Body of pancreas (tissue), 4 donors: ENCODE measurements around the gene POU2AF2. TPM values are rescaled to one million over a fixed set of nuclear protein-coding genes. Genes with fewer than 3 reads are reported as not detected.

Experiments
- ATAC-seq: fragments of 150-250 bp; one replicate; pipeline ENCODE4 v1.9.1; 2016
- DNase-seq, 4 donors: peaks; one replicate each; pipeline ENCODE4 v3.0.0-alpha.2; 2019
- H3K27ac ChIP-seq, 4 donors: fragments of 200-600 bp; sonication (generic); 1 replicate in 3 of 4; 2 replicates in 1 of 4; pipeline versions ENCODE4 v1.5.1 to v1.6.1; 2016 to 2019; ENCODE audit warnings: mild to moderate bottlenecking in 1 of 4, mixed read lengths in 1 of 4, moderate library complexity in 1 of 4
- H3K27me3 ChIP-seq, 2 donors: fragments of 200-600 bp; sonication (generic); one replicate each; pipeline ENCODE4 v1.6.0; 2016; ENCODE audit warnings: mild to moderate bottlenecking in 1 of 2
- H3K36me3 ChIP-seq, 2 donors: fragments of 200-600 bp; sonication (generic); replicated peaks in 1 of 2; 2 replicates each; pipeline ENCODE4 v1.5.1; 2016; ENCODE audit warnings: low read depth in 2 of 2; ENCODE audit not compliant: insufficient read depth in 1 of 2
- H3K4me1 ChIP-seq: fragments of 200-600 bp; sonication (generic); one replicate; pipeline ENCODE4 v1.6.0; 2016
- H3K4me3 ChIP-seq, 2 donors: fragments of 200-600 bp; sonication (generic); 1 replicate in 1 of 2; 2 replicates in 1 of 2; pipeline ENCODE4 v1.5.1; 2016 to 2019
- H3K9me3 ChIP-seq, 3 donors: fragments of 200-600 bp; sonication (generic); 1 replicate in 2 of 3; 2 replicates in 1 of 3; pipeline ENCODE4 v1.5.1; 2016
- POLR2A ChIP-seq, 3 donors: fragments of 450-650 bp; IDR thresholded peaks; one replicate each; pipeline ENCODE4 v1.6.1; 2016; ENCODE audit warnings: antibody characterized with exemption in 3 of 3, mild to moderate bottlenecking in 2 of 3
- WGBS, 2 donors: methylation state at CpG; one replicate each; pipeline ENCODE4 v1.1.5; 2017; 5-methylcytosine and 5-hydroxymethylcytosine counted together
- intact Hi-C: fragments of 100-400 bp; cut with DNase I; formaldehyde crosslinking; loops from one replicate; pipeline ENCODE4 v1.15.1; 2023
- total RNA-seq, 2 donors: library from RNA; depleted of rRNA; stranded (reverse); fragments of >200 nt; gene quantifications; one replicate each; pipeline ENCODE4 v1.1.0, GENCODE V29; 2016
- TF ChIP-seq, protein P1 (sequence below), 7 experiments: fragments of 450-650 bp in 4 of 7; fragments of 200-600 bp in 3 of 7; sonication (generic) in 3 of 7; IDR thresholded peaks; one replicate each; pipeline ENCODE4 v1.5.1; 2016 to 2019; ENCODE audit warnings: antibody characterized with exemption in 7 of 7

Gene POU2AF2
- total RNA-seq, 2 donors from 2014 or later: not detected

DNA sequence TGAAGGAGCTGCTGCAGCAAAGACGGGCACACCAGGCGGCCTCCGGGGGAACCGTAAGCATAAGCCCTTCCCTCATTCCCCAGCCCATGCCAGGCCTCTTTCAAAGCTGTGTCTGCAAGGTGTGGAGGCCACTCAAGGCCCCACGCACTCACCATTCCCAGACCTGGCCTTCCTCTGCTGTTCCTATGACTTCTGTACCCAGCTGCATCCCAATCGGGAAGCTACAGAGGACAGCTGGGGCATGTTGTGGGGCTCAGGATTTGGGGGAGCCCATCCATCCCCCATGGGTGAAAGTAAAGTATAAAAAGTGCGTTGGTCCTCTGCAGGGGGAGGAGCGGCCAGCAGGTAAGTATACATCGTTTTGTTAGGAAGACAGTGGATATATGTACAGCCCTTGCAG, 55.0 kb downstream of the POU2AF2 start:
- Histone ChIP-seq H3K4me3 (no peak overlapping the region), H3K9me3 (no peaks in the 10 kb centered on the region), H3K27ac (peak overlapping the region in 2 of 4 donors; percentile 89 to 93), H3K27me3 (no peaks in the 10 kb centered on the region), H3K36me3 (no peaks in the 10 kb centered on the region), H3K4me1 (peaks cover 50% of the 10 kb centered on the region)
- no peak for ATAC-seq
- no peak for TF ChIP-seq POLR2A (IDR thresholded peaks at IDR 0.05)
- TF ChIP-seq, protein P1, sequence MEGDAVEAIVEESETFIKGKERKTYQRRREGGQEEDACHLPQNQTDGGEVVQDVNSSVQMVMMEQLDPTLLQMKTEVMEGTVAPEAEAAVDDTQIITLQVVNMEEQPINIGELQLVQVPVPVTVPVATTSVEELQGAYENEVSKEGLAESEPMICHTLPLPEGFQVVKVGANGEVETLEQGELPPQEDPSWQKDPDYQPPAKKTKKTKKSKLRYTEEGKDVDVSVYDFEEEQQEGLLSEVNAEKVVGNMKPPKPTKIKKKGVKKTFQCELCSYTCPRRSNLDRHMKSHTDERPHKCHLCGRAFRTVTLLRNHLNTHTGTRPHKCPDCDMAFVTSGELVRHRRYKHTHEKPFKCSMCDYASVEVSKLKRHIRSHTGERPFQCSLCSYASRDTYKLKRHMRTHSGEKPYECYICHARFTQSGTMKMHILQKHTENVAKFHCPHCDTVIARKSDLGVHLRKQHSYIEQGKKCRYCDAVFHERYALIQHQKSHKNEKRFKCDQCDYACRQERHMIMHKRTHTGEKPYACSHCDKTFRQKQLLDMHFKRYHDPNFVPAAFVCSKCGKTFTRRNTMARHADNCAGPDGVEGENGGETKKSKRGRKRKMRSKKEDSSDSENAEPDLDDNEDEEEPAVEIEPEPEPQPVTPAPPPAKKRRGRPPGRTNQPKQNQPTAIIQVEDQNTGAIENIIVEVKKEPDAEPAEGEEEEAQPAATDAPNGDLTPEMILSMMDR (IDR thresholded peaks at IDR 0.05): no peak
- intact Hi-C loops: no loop called here
- 86 to 94% methylated on average over 9 of the region's 9 CpGs for WGBS, 2 donors
- DNase-seq: no peak

GRCh38 chr11:111301004-111301841, 55.7 kb downstream of the POU2AF2 start:
- DNase-seq (peak in 1 of 4 donors; percentile 31), ATAC-seq (no peak)
- Histone ChIP-seq H3K27ac (peak overlapping the region in 2 of 4 donors; percentile 14 to 93), H3K4me3 (no peak overlapping the region), H3K27me3 (no peaks in the 10 kb centered on the region), H3K4me1 (peaks cover 50% of the 10 kb centered on the region), H3K36me3 (no peaks in the 10 kb centered on the region), H3K9me3 (no peaks in the 10 kb centered on the region)
- 62 to 66% methylated on average over 5 of the region's 5 CpGs for WGBS, 2 donors
- intact Hi-C loops: no loop called here
- TF ChIP-seq, protein P1 (IDR thresholded peaks at IDR 0.05): no peak
- TF ChIP-seq POLR2A (IDR thresholded peaks at IDR 0.05): no peak

DNA sequence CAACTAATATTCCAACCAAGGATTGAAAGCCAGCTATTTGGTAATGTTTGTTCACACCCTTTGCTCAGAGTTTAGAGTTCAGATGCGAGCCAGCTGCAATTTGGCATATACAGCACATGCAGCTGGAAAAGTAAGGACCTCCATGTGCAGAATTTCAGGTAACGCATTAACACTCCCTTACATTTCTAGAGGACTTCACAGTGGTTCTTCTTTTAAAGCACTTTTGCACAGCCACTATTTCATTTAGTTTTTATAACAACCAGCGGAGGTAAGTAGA, 56.3 kb downstream of the POU2AF2 start:
- no peak overlapping the region for H3K4me3 ChIP-seq
- H3K4me1 ChIP-seq: peaks cover 50% of the 10 kb centered on the region
- 61 to 74% methylated on average over 3 of the region's 3 CpGs for WGBS, 2 donors
- TF ChIP-seq, protein P1 (IDR thresholded peaks at IDR 0.05): no peak
- peak overlapping the region in 1 of 4 donors; percentile 93 for H3K27ac ChIP-seq
- no peaks in the 10 kb centered on the region for H3K36me3 ChIP-seq
- ATAC-seq (no peak), DNase-seq (no peak)
- no peaks in the 10 kb centered on the region for H3K9me3 ChIP-seq
- H3K27me3 ChIP-seq: no peaks in the 10 kb centered on the region
- intact Hi-C loops: no loop called here

- peak in 2 of 4 donors; percentile 40 to 46 for DNase-seq
- Histone ChIP-seq H3K27me3 (no peaks in the 10 kb centered on the region), H3K27ac (peak overlapping the region; percentile 50 to 93 (median 74)), H3K4me3 (no peak overlapping the region), H3K9me3 (no peaks in the 10 kb centered on the region), H3K4me1 (peaks cover 51% of the 10 kb centered on the region), H3K36me3 (no peaks in the 10 kb centered on the region)
- 20 to 32% methylated on average over 3 of the region's 3 CpGs for WGBS, 2 donors
- no peak for ATAC-seq
- intact Hi-C loops: no loop called here
- TF ChIP-seq, protein P1 (IDR thresholded peaks at IDR 0.05): no peak
- TF ChIP-seq POLR2A (IDR thresholded peaks at IDR 0.05): no peak
Measured at GRCh38 chr11:111302298-111302697, 56.8 kb downstream of the POU2AF2 start.

- H3K4me3 ChIP-seq: no peak overlapping the region
- peaks cover 59% of the 10 kb centered on the region for H3K4me1 ChIP-seq
- intact Hi-C loops: no loop called here
- TF ChIP-seq, protein P1 (IDR thresholded peaks at IDR 0.05): peak in 2 of 7 experiments; percentile 5 to 9
- TF ChIP-seq POLR2A (IDR thresholded peaks at IDR 0.05): peak in 2 of 3 donors; percentile 23 to 36
- DNase-seq (peak; percentile 50 to 77 (median 58)), ATAC-seq (peak; percentile 73)
- H3K27me3 ChIP-seq: no peaks in the 10 kb centered on the region
- H3K9me3 ChIP-seq: no peaks in the 10 kb centered on the region
- WGBS, 2 donors: 5 to 10% methylated on average over 4 of the region's 4 CpGs
- no peaks in the 10 kb centered on the region for H3K36me3 ChIP-seq
- peak overlapping the region; percentile 50 to 93 (median 74) for H3K27ac ChIP-seq
Measured at GRCh38 chr11:111303461-111303860, 57.9 kb downstream of the POU2AF2 start.
